ENCODE data around the gene TCP10L.
"Not testable (repeated sequence)": the region's sequence is repeated elsewhere in the genome, so short reads cannot be mapped to it uniquely, and the experiment has no call there.

TCP10L gene, protein sequence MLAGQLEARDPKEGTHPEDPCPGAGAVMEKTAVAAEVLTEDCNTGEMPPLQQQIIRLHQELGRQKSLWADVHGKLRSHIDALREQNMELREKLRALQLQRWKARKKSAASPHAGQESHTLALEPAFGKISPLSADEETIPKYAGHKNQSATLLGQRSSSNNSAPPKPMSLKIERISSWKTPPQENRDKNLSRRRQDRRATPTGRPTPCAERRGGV

GRCh38 chr21:32585042-32585710 lies at the start of gene TCP10L:
TCP10L (minus strand) TSS chr21:32585523; CDS start chr21:32584304, 1,219 bp downstream.
- TF ChIP-seq CTCF (IDR thresholded peaks at IDR 0.05) = no peak

GRCh38 chr21:32626621-32627196 lies 41.4 kb upstream of the TCP10L start:
- no peak for DNase-seq (ENCODE audit: low spot score)
- no peak overlapping the region for H3K27ac ChIP-seq
- no peak for TF ChIP-seq CTCF (IDR thresholded peaks at IDR 0.05)
- H3K4me3 ChIP-seq = no peak overlapping the region

More at GRCh38 chr21:32585042-32585710, at the start of gene TCP10L:
- no peak for DNase-seq (ENCODE audit: low spot score)
- no peak within 1 kb of the TSS for H3K4me3 ChIP-seq
- no peak within 1 kb of the TSS for H3K27ac ChIP-seq

DNA sequence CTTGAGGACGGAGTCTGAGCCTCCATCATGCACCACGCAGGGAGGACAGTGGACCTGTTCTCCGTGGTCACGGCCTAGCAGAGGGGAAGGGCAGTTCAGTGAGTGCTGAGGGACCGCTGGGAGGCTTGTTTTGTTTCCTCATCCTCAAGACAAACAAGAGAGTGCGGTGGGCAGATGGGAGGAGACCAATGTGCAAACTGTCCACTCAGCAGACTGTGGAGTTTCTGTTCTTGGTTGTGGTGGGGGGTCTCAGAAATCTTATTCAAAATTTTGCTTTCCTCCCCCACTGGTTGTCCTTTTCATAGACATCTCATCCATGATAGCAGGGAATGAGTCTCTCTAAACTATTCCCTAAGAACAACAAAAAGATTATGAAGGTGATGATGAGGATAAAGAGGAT lies 32.9 kb upstream of the TCP10L start:
- not testable (repeated sequence) for H3K27ac ChIP-seq; DNase-seq (ENCODE audit: low spot score); H3K4me3 ChIP-seq

DNA sequence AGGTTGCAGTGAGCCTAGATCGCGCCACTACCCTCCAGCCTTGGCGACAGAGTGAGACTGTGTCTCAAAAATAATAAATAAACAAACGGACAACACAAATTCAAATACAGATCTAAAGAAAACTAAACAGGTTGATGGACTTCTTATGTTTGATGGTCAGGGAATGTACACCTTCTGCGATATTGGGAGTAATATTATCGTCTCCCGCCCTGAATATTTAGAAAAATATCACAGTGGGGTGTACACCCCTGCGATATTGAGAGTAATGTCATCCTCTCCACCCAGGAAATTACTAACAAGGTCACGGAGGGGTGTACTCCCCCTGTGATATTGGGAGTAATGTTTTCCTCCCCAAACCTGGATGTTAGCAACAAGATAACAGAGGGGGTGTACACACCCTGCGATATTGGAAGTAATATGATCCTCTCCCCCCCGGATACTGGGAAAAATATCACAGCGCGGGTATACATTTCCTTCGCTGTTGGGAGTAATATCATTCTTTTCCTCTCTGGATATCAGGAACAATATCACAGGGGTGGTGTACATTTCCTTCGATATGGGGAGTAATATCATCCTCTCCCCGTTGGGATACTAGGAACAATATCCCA lies 28.2 kb upstream of the TCP10L start:
- no peak for DNase-seq (ENCODE audit: low spot score)
- peak overlapping the region; percentile 95 for H3K4me3 ChIP-seq
- H3K27ac ChIP-seq = peak overlapping the region; percentile 74 to 93
- TF ChIP-seq CTCF (IDR thresholded peaks at IDR 0.05) = no peak

- no peak for TF ChIP-seq CTCF (IDR thresholded peaks at IDR 0.05)
- Histone ChIP-seq H3K4me3 (peak overlapping the region; percentile 95), H3K27ac (peak overlapping the region; percentile 74 to 93)
- no peak for DNase-seq (ENCODE audit: low spot score)
These were observed 27.6 kb upstream of the TCP10L start for GRCh38 chr21:32612999-32613337.

- no peak for TF ChIP-seq CTCF (IDR thresholded peaks at IDR 0.05)
- peak; percentile 92 for DNase-seq (ENCODE audit: low spot score)
- Histone ChIP-seq H3K27ac (peak within 1 kb of the TSS; percentile 74 to 93), H3K4me3 (peak within 1 kb of the TSS; percentile 95)
These were observed 27.0 kb upstream of the TCP10L start, which contains the start of gene CFAP298 for GRCh38 chr21:32612075-32612998. CFAP298 (minus strand) TSS chr21:32612377; CDS start chr21:32612243, 134 bp downstream.
